Activated T-helper 1 cell treated with anti-CD3 and anti-CD28 coated beads, Interleukin-12 subunit alpha, Interleukin-12 subunit beta, Interleukin-2, Interleukin-4 antibody, amounts not matched to agents 30 ng/mL and 10 ng/mL and 1 ng/mL, durations not matched to agents 14 hours and 24 hours and 36 hours (primary cell): Measurements from ENCODE around the gene COL21A1. TPM values are rescaled to one million over a fixed set of nuclear protein-coding genes. Genes with fewer than 3 reads are reported as not detected.

Source experiments
- DNase-seq: peaks from one replicate; pipeline ENCODE4 v3.0.0; 2021; ENCODE audit warnings: low spot score
- H3K27ac Mint-ChIP-seq: one replicate; pipeline ENCODE4 v1.8.0; 2021; ENCODE audit warnings: mild to moderate bottlenecking, mixed read lengths
- H3K27me3 Mint-ChIP-seq: one replicate; pipeline ENCODE4 v1.8.0; 2022; ENCODE audit warnings: mild to moderate bottlenecking, moderate library complexity, mixed read lengths; ENCODE audit not compliant: insufficient read depth
- H3K36me3 Mint-ChIP-seq: one replicate; pipeline ENCODE4 v1.8.0; 2021; ENCODE audit warnings: low read depth, mixed read lengths
- H3K4me1 Mint-ChIP-seq: one replicate; pipeline ENCODE4 v1.8.0; 2021; ENCODE audit warnings: low read depth, mixed read lengths
- H3K4me3 Mint-ChIP-seq: one replicate; pipeline ENCODE4 v1.8.0; 2021; ENCODE audit warnings: mild to moderate bottlenecking, moderate library complexity, mixed read lengths
- H3K9me3 Mint-ChIP-seq: one replicate; pipeline ENCODE4 v1.8.0; 2021; ENCODE audit warnings: mixed read lengths
- intact Hi-C: fragments of 100-400 bp; cut with micrococcal nuclease; formaldehyde crosslinking; loops from one replicate; pipeline ENCODE4 v1.15.1; 2024
- total RNA-seq: library from RNA; stranded (reverse); gene quantifications from 2 replicates; pipeline ENCODE4 v1.2.3, GENCODE V29; 2022

The COL21A1 gene
- total RNA-seq, 1 donor from 2014 or later: not detected

- Mint-ChIP-seq H3K4me1 (no peaks in the 10 kb centered on the region), H3K27ac (no peak overlapping the region), H3K27me3 (no peaks in the 10 kb centered on the region), H3K4me3 (no peak overlapping the region), H3K9me3 (no peaks in the 10 kb centered on the region), H3K36me3 (no peaks in the 10 kb centered on the region)
- intact Hi-C loops: no loop called here
- no peak for DNase-seq
Measured at GRCh38 chr6:56106231-56106630, 141.1 kb downstream of the COL21A1 start.

DNA sequence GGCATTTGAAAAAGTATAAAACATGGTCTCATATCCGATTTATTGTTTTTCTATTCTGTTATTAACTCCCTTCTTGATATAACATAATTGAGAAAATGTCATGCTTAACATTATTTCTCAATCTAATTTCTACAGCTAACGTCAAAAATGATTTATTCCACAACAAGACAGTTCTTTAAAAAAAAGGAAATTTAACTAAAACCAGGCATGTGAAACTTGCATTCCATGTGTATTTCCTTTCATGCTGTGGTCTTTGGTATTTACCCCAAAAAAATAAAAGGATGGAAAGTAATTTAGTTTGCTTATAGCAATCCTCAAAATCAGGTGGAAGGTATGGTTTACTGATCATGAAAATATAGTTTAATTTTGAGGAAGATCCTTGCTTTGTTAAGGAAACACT lies 142.8 kb downstream of the COL21A1 start:
- no peak overlapping the region for H3K27ac Mint-ChIP-seq
- intact Hi-C loops: no loop called here
- no peak overlapping the region for H3K4me3 Mint-ChIP-seq
- no peaks in the 10 kb centered on the region for H3K36me3 Mint-ChIP-seq
- no peaks in the 10 kb centered on the region for H3K9me3 Mint-ChIP-seq
- no peaks in the 10 kb centered on the region for H3K27me3 Mint-ChIP-seq
- no peak for DNase-seq
- H3K4me1 Mint-ChIP-seq: no peaks in the 10 kb centered on the region

DNA sequence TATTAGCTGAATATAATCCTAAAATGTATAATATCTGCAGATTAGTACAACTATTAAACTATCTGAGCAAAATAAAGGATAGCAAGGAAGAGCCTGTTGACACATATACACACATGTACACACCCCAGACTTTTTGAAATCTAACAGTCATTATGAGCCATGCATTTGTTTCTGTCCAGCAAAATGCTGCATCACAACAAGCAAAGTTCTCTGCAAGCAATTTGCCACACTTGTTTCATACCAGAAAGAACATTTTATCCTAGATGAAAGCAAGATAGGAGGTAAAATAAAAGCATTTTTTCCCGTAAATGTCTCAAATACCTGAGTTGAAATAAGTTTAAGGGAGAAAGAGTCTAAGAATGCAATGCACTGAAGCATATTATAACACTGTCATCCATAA lies 145.2 kb downstream of the COL21A1 start:
- no peaks in the 10 kb centered on the region for H3K9me3 Mint-ChIP-seq
- no peaks in the 10 kb centered on the region for H3K36me3 Mint-ChIP-seq
- H3K4me1 Mint-ChIP-seq: no peaks in the 10 kb centered on the region
- no peak overlapping the region for H3K4me3 Mint-ChIP-seq
- intact Hi-C loops: no loop called here
- H3K27ac Mint-ChIP-seq: no peak overlapping the region
- H3K27me3 Mint-ChIP-seq: no peaks in the 10 kb centered on the region
- no peak for DNase-seq

- H3K9me3 Mint-ChIP-seq: no peaks in the 10 kb centered on the region
- H3K27ac Mint-ChIP-seq: no peak overlapping the region
- DNase-seq: no peak
- H3K4me1 Mint-ChIP-seq: no peaks in the 10 kb centered on the region
- intact Hi-C loops: no loop called here
- no peaks in the 10 kb centered on the region for H3K27me3 Mint-ChIP-seq
- H3K36me3 Mint-ChIP-seq: no peaks in the 10 kb centered on the region
- no peak overlapping the region for H3K4me3 Mint-ChIP-seq
Measured at GRCh38 chr6:56101141-56101553, 146.2 kb downstream of the COL21A1 start.

GRCh38 chr6:56096946-56097621 lies 150.3 kb downstream of the COL21A1 start:
- Mint-ChIP-seq H3K4me1 (no peaks in the 10 kb centered on the region), H3K27ac (no peak overlapping the region), H3K4me3 (no peak overlapping the region), H3K9me3 (no peaks in the 10 kb centered on the region), H3K36me3 (no peaks in the 10 kb centered on the region), H3K27me3 (no peaks in the 10 kb centered on the region)
- no peak for DNase-seq
- intact Hi-C loops: no loop called here

DNA sequence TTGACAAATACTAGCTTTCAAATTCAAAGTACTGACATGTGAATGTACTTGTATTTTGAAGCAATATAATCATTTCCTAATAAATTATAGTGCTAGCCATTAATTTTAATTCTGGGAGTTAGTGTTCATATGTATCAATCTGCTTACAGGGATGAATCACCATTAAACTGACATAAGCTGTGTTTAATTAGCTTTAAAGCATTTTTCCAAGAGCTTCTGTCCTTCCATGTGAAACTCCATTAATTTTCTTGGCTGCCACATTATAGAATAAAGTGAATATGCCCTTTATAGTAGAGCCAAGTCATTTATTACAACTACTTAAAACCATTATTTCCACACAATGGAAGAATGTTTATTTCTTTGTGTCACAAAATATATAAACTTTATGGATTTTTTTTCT lies 150.8 kb downstream of the COL21A1 start:
- intact Hi-C loops: no loop called here
- no peaks in the 10 kb centered on the region for H3K36me3 Mint-ChIP-seq

DNA sequence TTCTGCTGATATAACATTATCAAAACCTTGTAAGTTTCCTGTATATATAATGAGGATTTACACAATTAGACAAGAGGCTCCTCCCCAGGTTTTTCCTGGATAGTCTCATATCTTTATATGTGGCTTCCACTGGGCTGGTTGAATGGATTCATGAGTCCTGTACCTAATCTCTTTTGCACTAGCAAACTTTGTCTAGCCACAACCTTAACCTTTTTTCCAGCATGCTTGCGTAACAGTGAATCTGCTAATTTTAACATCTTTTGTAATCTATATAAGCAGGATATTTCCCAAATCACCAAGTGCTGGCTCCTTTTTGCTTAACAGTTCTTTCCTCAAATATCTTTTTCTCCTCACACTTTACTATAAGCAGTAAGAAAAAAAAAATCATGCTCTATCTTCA lies 153.6 kb downstream of the COL21A1 start:
- H3K4me3 Mint-ChIP-seq: no peak overlapping the region
- H3K27ac Mint-ChIP-seq: no peak overlapping the region
- no peak for DNase-seq
- no peaks in the 10 kb centered on the region for H3K27me3 Mint-ChIP-seq
- intact Hi-C loops: no loop called here
- H3K4me1 Mint-ChIP-seq: no peaks in the 10 kb centered on the region
- H3K36me3 Mint-ChIP-seq: no peaks in the 10 kb centered on the region
- H3K9me3 Mint-ChIP-seq: no peaks in the 10 kb centered on the region

More for the DNA sequence above, 150.8 kb downstream of the COL21A1 start:
- Mint-ChIP-seq H3K4me1 (no peaks in the 10 kb centered on the region), H3K27me3 (no peaks in the 10 kb centered on the region), H3K4me3 (no peak overlapping the region), H3K27ac (no peak overlapping the region), H3K9me3 (no peaks in the 10 kb centered on the region)
- DNase-seq: no peak

GRCh38 chr6:56091159-56091869 lies 156.1 kb downstream of the COL21A1 start:
- H3K4me3 Mint-ChIP-seq: no peak overlapping the region
- no peaks in the 10 kb centered on the region for H3K36me3 Mint-ChIP-seq
- DNase-seq: no peak
- intact Hi-C loops: no loop called here
- no peaks in the 10 kb centered on the region for H3K9me3 Mint-ChIP-seq
- H3K4me1 Mint-ChIP-seq: no peaks in the 10 kb centered on the region
- no peak overlapping the region for H3K27ac Mint-ChIP-seq
- no peaks in the 10 kb centered on the region for H3K27me3 Mint-ChIP-seq

DNA sequence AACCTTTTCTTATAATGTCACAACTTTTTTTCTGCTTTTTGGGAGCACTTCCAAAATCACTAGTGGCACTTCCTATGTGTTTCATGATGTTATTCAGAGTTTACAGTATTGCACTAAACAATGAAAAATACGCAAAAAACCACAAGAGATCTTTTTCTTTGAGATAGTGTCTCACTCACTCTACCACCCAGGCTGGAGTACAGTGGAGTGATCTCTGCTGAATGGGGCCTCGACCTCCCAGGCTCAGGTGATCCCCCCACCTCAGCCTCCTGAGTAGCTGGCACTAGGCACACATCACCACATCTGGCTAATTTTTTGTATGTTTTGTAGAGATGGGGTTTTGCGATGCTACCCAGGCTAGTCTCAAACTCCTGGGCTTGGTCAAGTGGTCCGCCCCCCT lies 158.7 kb downstream of the COL21A1 start:
- H3K36me3 Mint-ChIP-seq: no peaks in the 10 kb centered on the region
- no peak for DNase-seq
- H3K4me1 Mint-ChIP-seq: no peaks in the 10 kb centered on the region
- no peaks in the 10 kb centered on the region for H3K27me3 Mint-ChIP-seq
- intact Hi-C loops: no loop called here
- H3K4me3 Mint-ChIP-seq: no peak overlapping the region
- H3K27ac Mint-ChIP-seq: no peak overlapping the region
- no peaks in the 10 kb centered on the region for H3K9me3 Mint-ChIP-seq

DNA sequence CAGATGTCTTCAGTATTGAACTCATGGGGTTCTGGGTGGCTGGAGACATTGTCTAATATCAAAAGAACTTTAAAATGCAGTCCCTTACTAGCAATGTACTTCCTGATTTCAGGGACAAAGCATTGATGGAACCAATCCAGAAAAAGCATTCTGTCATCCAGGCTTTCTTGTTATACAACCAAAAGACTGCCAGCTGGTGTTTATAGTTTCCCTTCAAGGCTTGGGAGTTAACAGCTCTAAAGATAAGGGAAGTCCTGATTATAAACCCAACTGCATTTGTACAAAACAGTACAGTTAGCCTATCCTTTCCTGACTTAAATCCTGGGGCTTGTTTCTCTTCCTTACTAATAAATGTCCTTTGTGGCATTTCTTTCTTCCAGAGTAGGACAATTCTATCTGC lies 160.0 kb downstream of the COL21A1 start:
- H3K36me3 Mint-ChIP-seq: no peaks in the 10 kb centered on the region
- no peaks in the 10 kb centered on the region for H3K9me3 Mint-ChIP-seq
- H3K27ac Mint-ChIP-seq: no peak overlapping the region

DNA sequence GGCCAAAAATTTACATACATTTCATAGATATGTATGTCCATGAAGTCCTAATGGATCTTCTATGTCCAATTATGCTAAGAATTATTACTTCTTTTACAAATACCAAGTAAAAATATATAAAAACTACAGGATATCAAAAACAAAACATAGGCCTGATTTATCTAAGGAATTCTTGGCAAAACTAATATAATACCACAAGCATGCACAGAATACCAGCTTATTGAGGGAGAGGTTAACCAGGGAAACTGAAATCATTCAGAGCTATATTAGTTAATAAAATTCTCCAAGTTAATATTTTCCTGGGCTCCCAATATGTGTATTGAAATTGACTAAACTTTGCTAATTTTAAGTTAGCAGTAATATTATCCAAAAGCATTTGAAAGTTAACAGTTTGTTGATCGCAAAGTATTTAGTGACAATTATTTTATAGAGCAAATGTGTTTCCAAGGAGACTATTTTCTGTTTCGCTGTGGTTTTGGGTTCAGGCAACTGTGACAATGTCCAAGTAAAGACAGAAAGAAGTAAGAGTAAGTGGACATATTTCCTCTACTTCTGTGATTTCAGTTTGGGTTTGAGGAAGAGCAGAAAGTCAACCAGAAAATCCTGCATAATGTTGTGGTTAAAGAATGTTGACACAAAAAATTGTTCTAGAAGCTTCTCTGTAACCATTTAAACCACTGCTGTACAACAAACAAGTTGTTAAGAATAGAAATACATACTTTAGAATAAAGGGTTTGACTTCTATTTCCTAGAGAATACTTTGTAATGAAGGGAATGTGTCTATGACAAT lies 167.4 kb downstream of the COL21A1 start:
- no peak for DNase-seq
- intact Hi-C loops: no loop called here

More for the DNA sequence above, 160.0 kb downstream of the COL21A1 start:
- no peaks in the 10 kb centered on the region for H3K27me3 Mint-ChIP-seq
- intact Hi-C loops: no loop called here
- no peaks in the 10 kb centered on the region for H3K4me1 Mint-ChIP-seq
- DNase-seq: no peak
- H3K4me3 Mint-ChIP-seq: no peak overlapping the region

DNA sequence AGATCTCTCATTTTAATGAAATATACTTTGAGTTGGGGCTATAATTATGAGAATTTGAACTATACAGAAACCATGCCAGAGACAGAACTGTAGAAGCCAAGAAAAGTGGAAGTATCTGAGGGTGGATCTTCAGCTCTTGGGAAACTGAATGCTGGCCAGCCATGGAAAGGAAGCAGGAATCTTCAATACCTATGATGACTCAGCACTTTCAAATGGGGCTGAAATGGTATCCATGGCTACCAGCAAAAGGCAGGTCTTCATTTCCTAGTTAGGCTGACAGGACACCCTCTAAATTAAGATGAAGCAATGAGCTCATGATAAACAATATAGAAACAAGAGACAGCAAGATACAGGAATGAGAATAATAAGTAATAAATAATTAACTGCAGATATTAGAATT lies 171.3 kb downstream of the COL21A1 start:
- no peak for DNase-seq
- Mint-ChIP-seq H3K27ac (no peak overlapping the region), H3K4me1 (no peaks in the 10 kb centered on the region), H3K4me3 (no peak overlapping the region), H3K36me3 (no peaks in the 10 kb centered on the region), H3K9me3 (no peaks in the 10 kb centered on the region), H3K27me3 (no peaks in the 10 kb centered on the region)
- intact Hi-C loops: no loop called here

More for the DNA sequence above, 167.4 kb downstream of the COL21A1 start:
- H3K9me3 Mint-ChIP-seq: no peaks in the 10 kb centered on the region
- H3K36me3 Mint-ChIP-seq: no peaks in the 10 kb centered on the region
- H3K4me3 Mint-ChIP-seq: no peak overlapping the region
- H3K4me1 Mint-ChIP-seq: no peaks in the 10 kb centered on the region
- H3K27ac Mint-ChIP-seq: no peak overlapping the region
- H3K27me3 Mint-ChIP-seq: no peaks in the 10 kb centered on the region

- H3K4me3 Mint-ChIP-seq: no peak overlapping the region
- no peaks in the 10 kb centered on the region for H3K4me1 Mint-ChIP-seq
- intact Hi-C loops: no loop called here
- H3K27me3 Mint-ChIP-seq: no peaks in the 10 kb centered on the region
- no peaks in the 10 kb centered on the region for H3K9me3 Mint-ChIP-seq
- no peak overlapping the region for H3K27ac Mint-ChIP-seq
- DNase-seq: no peak
- no peaks in the 10 kb centered on the region for H3K36me3 Mint-ChIP-seq
Measured at GRCh38 chr6:56073761-56074160, 173.6 kb downstream of the COL21A1 start.
